Measurements from ENCODE around the gene MALAT1.

Gene MALAT1

GRCh38 chr11:65487467-65488272, 11.2 kb upstream of the MALAT1 start:
- Histone ChIP-seq H3K27me3 (ENCODE audit: insufficient read depth, low read length) (no peaks in the 10 kb centered on the region), H3K9me3 (ENCODE audit: low read length) (no peaks in the 10 kb centered on the region), H2AFZ (ENCODE audit: low read length) (no peak overlapping the region), H3K36me3 (ENCODE audit: insufficient read depth, low read length) (no peaks in the 10 kb centered on the region), H3F3A (ENCODE audit: insufficient read depth, low read length) (no peaks in the 10 kb centered on the region), H3K4me2 (ENCODE audit: low read length) (peak overlapping the region; percentile 61), H3K4me1 (ENCODE audit: insufficient read depth, low read length, severe bottlenecking) (peaks cover 84% of the 10 kb centered on the region), H3K4me3 (ENCODE audit: low read depth, low read length, poor library complexity, severe bottlenecking) (peak overlapping the region; percentile 35), H4K20me1 (ENCODE audit: insufficient read depth, low read length) (no peaks in the 10 kb centered on the region), H3K27ac (ENCODE audit: low read depth, low read length, poor library complexity, severe bottlenecking) (peak overlapping the region; percentile 78), H3K79me2 (ENCODE audit: insufficient read depth, low read length) (no peaks in the 10 kb centered on the region), H3K9me2 (ENCODE audit: low read depth, low read length) (no peaks in the 10 kb centered on the region), H3K9ac (ENCODE audit: low read length) (peak overlapping the region; percentile 44; the same call in 1 of the 2 replicates)
- TF ChIP-seq EZH2 (IDR thresholded peaks at IDR 0.05; ENCODE audit: borderline replicate concordance, low read length) (no peak), CTCF (IDR thresholded peaks at IDR 0.05; ENCODE audit: low read length) (peak; percentile 44; the same call in 1 of the 2 replicates)

- no peak for TF ChIP-seq EZH2 (IDR thresholded peaks at IDR 0.05; ENCODE audit: borderline replicate concordance, low read length)
- TF ChIP-seq CTCF (IDR thresholded peaks at IDR 0.05; ENCODE audit: low read length): no peak
- Histone ChIP-seq H3K27ac (ENCODE audit: low read depth, low read length, poor library complexity, severe bottlenecking) (peak overlapping the region; percentile 78), H3F3A (ENCODE audit: insufficient read depth, low read length) (no peaks in the 10 kb centered on the region), H2AFZ (ENCODE audit: low read length) (no peak overlapping the region), H3K9me3 (ENCODE audit: low read length) (no peaks in the 10 kb centered on the region), H3K36me3 (ENCODE audit: insufficient read depth, low read length) (no peaks in the 10 kb centered on the region), H3K9me2 (ENCODE audit: low read depth, low read length) (no peaks in the 10 kb centered on the region), H3K4me2 (ENCODE audit: low read length) (peak overlapping the region; percentile 61), H3K4me1 (ENCODE audit: insufficient read depth, low read length, severe bottlenecking) (peaks cover 86% of the 10 kb centered on the region), H3K79me2 (ENCODE audit: insufficient read depth, low read length) (no peaks in the 10 kb centered on the region), H3K9ac (ENCODE audit: low read length) (peak overlapping the region; percentile 44; the same call in 1 of the 2 replicates), H4K20me1 (ENCODE audit: insufficient read depth, low read length) (no peaks in the 10 kb centered on the region), H3K4me3 (ENCODE audit: low read depth, low read length, poor library complexity, severe bottlenecking) (peak overlapping the region; percentile 35), H3K27me3 (ENCODE audit: insufficient read depth, low read length) (no peaks in the 10 kb centered on the region)
Measured at GRCh38 chr11:65488273-65489034, 10.4 kb upstream of the MALAT1 start.

GRCh38 chr11:65489035-65489705, 9.7 kb upstream of the MALAT1 start:
- Histone ChIP-seq H3K27ac (ENCODE audit: low read depth, low read length, poor library complexity, severe bottlenecking) (peak overlapping the region; percentile 78), H3K4me2 (ENCODE audit: low read length) (peak overlapping the region; percentile 61), H3K36me3 (ENCODE audit: insufficient read depth, low read length) (no peaks in the 10 kb centered on the region), H3K9me3 (ENCODE audit: low read length) (no peaks in the 10 kb centered on the region), H3K4me3 (ENCODE audit: low read depth, low read length, poor library complexity, severe bottlenecking) (no peak overlapping the region), H3F3A (ENCODE audit: insufficient read depth, low read length) (no peaks in the 10 kb centered on the region), H4K20me1 (ENCODE audit: insufficient read depth, low read length) (no peaks in the 10 kb centered on the region), H2AFZ (ENCODE audit: low read length) (no peak overlapping the region), H3K9me2 (ENCODE audit: low read depth, low read length) (no peaks in the 10 kb centered on the region), H3K9ac (ENCODE audit: low read length) (peak overlapping the region; percentile 44; the same call in 1 of the 2 replicates), H3K27me3 (ENCODE audit: insufficient read depth, low read length) (no peaks in the 10 kb centered on the region), H3K4me1 (ENCODE audit: insufficient read depth, low read length, severe bottlenecking) (peaks cover 89% of the 10 kb centered on the region), H3K79me2 (ENCODE audit: insufficient read depth, low read length) (no peaks in the 10 kb centered on the region)
- no peak for TF ChIP-seq EZH2 (IDR thresholded peaks at IDR 0.05; ENCODE audit: borderline replicate concordance, low read length)
- no peak for TF ChIP-seq CTCF (IDR thresholded peaks at IDR 0.05; ENCODE audit: low read length)
